ENCODE data around the gene GMCL2.

Gene GMCL2

DNA sequence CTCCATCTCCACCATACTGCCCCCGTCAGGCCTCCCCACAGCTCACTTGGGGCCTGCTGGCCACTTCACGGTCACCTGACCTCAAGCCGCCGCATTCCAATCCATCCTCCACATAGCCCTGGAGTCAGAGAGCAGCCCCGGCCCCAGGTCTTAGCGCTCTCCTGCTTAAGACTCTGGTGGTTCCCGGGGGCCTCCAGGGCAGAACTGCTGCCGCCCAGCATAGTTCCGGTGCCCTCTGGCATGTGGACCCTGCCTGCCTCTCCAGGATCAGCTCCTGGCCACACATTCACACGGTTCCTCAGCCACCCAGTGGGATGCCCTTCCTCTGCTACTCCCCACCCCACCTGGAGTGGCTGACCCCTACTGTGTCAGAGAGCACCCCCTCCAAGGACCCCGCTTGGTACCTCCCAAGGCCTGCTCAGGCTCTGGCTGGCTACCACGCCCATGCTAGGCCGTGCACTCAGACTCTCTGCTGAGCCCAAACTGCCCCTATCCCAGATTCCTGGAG is 36.7 kb upstream of the GMCL2 start:
- H3K4me3 ChIP-seq (ENCODE audit: low read depth, low read length): no peak overlapping the region
- no peaks in the 10 kb centered on the region for H3K27me3 ChIP-seq
- H3K9me3 ChIP-seq: no peaks in the 10 kb centered on the region
- no peaks in the 10 kb centered on the region for H3K4me1 ChIP-seq
- DNase-seq: no peak
- TF ChIP-seq CTCF (IDR thresholded peaks at IDR 0.05; ENCODE audit: low read depth, low read length): no peak
- peaks cover 33% of the 10 kb centered on the region for H3K36me3 ChIP-seq

GRCh38 chr5:178223196-178223773 is 36.1 kb upstream of the GMCL2 start:
- Histone ChIP-seq H3K9me3 (no peaks in the 10 kb centered on the region), H3K4me1 (no peaks in the 10 kb centered on the region), H3K4me3 (ENCODE audit: low read depth, low read length) (no peak overlapping the region), H3K36me3 (peaks cover 34% of the 10 kb centered on the region), H3K27me3 (no peaks in the 10 kb centered on the region)
- DNase-seq: no peak
- no peak; the same call in 1 of the 2 replicates for TF ChIP-seq CTCF (IDR thresholded peaks at IDR 0.05; ENCODE audit: low read depth, low read length)

DNA sequence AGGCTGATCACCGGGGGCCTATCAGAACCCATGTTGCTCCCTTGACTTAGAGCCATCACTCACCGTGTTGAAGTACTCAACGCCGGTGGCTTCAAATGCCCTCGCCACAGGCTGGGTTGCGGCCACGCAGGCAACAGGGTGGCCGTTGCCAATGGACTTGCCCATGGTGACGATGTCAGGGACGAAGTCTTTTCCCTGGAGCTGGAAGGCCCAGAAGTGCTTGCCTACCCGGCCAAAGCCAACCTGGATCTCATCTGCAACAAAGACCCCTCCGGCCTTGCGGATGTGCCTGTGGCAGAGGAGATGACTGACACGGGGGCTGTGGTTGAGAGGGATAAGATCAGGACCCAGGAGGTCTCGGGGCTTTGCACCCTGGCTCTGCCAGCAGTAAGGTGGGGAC is 35.1 kb upstream of the GMCL2 start:
- Histone ChIP-seq H3K27me3 (no peaks in the 10 kb centered on the region), H3K9me3 (no peaks in the 10 kb centered on the region), H3K36me3 (peaks cover 28% of the 10 kb centered on the region), H3K4me1 (no peaks in the 10 kb centered on the region), H3K4me3 (ENCODE audit: low read depth, low read length) (no peak overlapping the region)
- no peak for TF ChIP-seq CTCF (IDR thresholded peaks at IDR 0.05; ENCODE audit: low read depth, low read length)
- no peak for DNase-seq

- no peaks in the 10 kb centered on the region for H3K9me3 ChIP-seq
- no peak overlapping the region for H3K4me3 ChIP-seq (ENCODE audit: low read depth, low read length)
- H3K4me1 ChIP-seq: no peaks in the 10 kb centered on the region
- no peak for TF ChIP-seq CTCF (IDR thresholded peaks at IDR 0.05; ENCODE audit: low read depth, low read length)
- H3K27me3 ChIP-seq: no peaks in the 10 kb centered on the region
- peaks cover 31% of the 10 kb centered on the region for H3K36me3 ChIP-seq
- no peak for DNase-seq
Measured at GRCh38 chr5:178221853-178222252, 34.7 kb upstream of the GMCL2 start.

DNA sequence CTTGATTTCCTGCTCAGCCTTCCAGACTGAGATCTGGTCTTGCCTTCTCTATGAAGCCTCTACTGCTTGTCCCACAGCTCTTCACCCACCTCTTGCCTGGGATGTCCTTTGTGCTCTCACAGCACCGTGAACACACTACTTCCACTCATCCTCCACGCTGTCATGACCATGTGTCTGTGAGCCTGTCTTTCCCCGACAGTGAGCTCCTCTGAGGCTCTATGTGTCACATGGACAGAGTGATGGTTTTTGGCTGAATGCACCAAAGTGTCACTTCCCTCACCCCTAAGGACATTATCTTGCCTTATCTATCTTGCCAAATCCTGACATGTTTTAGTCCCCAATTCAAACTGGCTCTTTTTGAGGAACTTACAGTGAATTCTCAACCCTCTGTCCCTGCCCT is 34.1 kb upstream of the GMCL2 start:
- no peak for DNase-seq
- no peaks in the 10 kb centered on the region for H3K27me3 ChIP-seq
- H3K36me3 ChIP-seq: peaks cover 36% of the 10 kb centered on the region

More for the DNA sequence above, 34.1 kb upstream of the GMCL2 start:
- Histone ChIP-seq H3K4me3 (ENCODE audit: low read depth, low read length) (no peak overlapping the region), H3K4me1 (no peaks in the 10 kb centered on the region), H3K9me3 (no peaks in the 10 kb centered on the region)
- no peak for TF ChIP-seq CTCF (IDR thresholded peaks at IDR 0.05; ENCODE audit: low read depth, low read length)
